Caco-2 (cell line): ENCODE measurements around the gene TSHZ3. TPM values are rescaled to one million over a fixed set of nuclear protein-coding genes. Genes with fewer than 3 reads are reported as not detected.

ENCODE experiments used
- BruUV-seq: library from RNA; stranded (reverse); fragments of 400-500 nt; replicated peaks from 2 replicates; lab custom pipeline; 2021; lab: Mats Ljungman, UMichigan
- CTCF ChIA-PET: fragments of 300-600 bp; sonication (Branson Sonifier 250); formaldehyde crosslinking; loops from one replicate; lab custom pipeline; 2022; ENCODE audit warnings: antibody characterized with exemption; lab: Charles Lee
- POLR2A ChIA-PET: fragments of 300-600 bp; sonication (Branson Sonifier 250); formaldehyde crosslinking; loops from one replicate; lab custom pipeline; 2022; ENCODE audit warnings: antibody characterized with exemption; lab: Charles Lee
- DNase-seq, 2 experiments: peaks; one replicate each; pipeline versions ENCODE4 v3.0.0 to v3.0.0-alpha.2; 2020 to 2022
- H3K27me3 ChIP-seq: replicated peaks from 2 replicates; pipeline ENCODE4 v1.6.0; 2011; ENCODE audit warnings: low read length; ENCODE audit not compliant: control insufficient read depth, insufficient read depth
- H3K36me3 ChIP-seq: 2 replicates; pipeline ENCODE4 v1.5.1; 2011; ENCODE audit warnings: low read length; ENCODE audit not compliant: control insufficient read depth, insufficient read depth
- H3K4me1 ChIP-seq: fragments of 250-450 bp; sonication (Bioruptor Pico); 2 replicates; pipeline ENCODE4 v1.5.1; 2020; ENCODE audit warnings: mild to moderate bottlenecking
- H3K4me3 ChIP-seq: 2 replicates; pipeline ENCODE4 v1.5.1; 2011; ENCODE audit warnings: low read depth, mild to moderate bottlenecking, control low read depth, low read length
- H3K9me3 ChIP-seq: fragments of 250-450 bp; sonication (Bioruptor Pico); 2 replicates; pipeline ENCODE4 v1.5.1; 2020; ENCODE audit warnings: mild to moderate bottlenecking, moderate library complexity
- H3K27ac Mint-ChIP-seq: one replicate; pipeline ENCODE4 v1.8.0; 2022; ENCODE audit warnings: mixed read lengths; ENCODE audit not compliant: unreplicated experiment
- H3K27me3 Mint-ChIP-seq: one replicate; pipeline ENCODE4 v1.8.0; 2022; ENCODE audit warnings: mixed read lengths; ENCODE audit not compliant: insufficient read depth, unreplicated experiment
- H3K36me3 Mint-ChIP-seq: one replicate; pipeline ENCODE4 v1.8.0; 2022; ENCODE audit warnings: mild to moderate bottlenecking, mixed read lengths; ENCODE audit not compliant: insufficient read depth, unreplicated experiment
- H3K4me1 Mint-ChIP-seq: one replicate; pipeline ENCODE4 v1.8.0; 2022; ENCODE audit warnings: low read depth, mixed read lengths; ENCODE audit not compliant: unreplicated experiment
- H3K4me3 Mint-ChIP-seq: one replicate; pipeline ENCODE4 v1.8.0; 2022; ENCODE audit warnings: mild to moderate bottlenecking, moderate library complexity, mixed read lengths; ENCODE audit not compliant: unreplicated experiment
- H3K9me3 Mint-ChIP-seq: one replicate; pipeline ENCODE4 v1.8.0; 2022; ENCODE audit warnings: mixed read lengths; ENCODE audit not compliant: unreplicated experiment
- intact Hi-C: fragments of 100-400 bp; cut with micrococcal nuclease; formaldehyde crosslinking; loops from one replicate; pipeline ENCODE4 v1.10.0; 2022; ENCODE audit not compliant: unreplicated experiment
- total RNA-seq: library from RNA; stranded (reverse); gene quantifications from 2 replicates; pipeline ENCODE4 v1.2.3, GENCODE V29; 2022
- TF ChIP-seq, protein P1 (sequence below), 2 experiments: fragments of 200-600 bp in 1 of 2; IDR thresholded peaks; 1 replicate in 1 of 2; 2 replicates in 1 of 2; pipeline versions ENCODE4 v1.5.1 to v1.8.0; 2011 to 2022; ENCODE audit warnings: antibody characterized with exemption in 1 of 2, control low read depth in 1 of 2, inconsistent platforms in 1 of 2, low read depth in 1 of 2, low read length in 1 of 2, mild to moderate bottlenecking in 1 of 2, moderate library complexity in 1 of 2; ENCODE audit not compliant: insufficient read depth in 1 of 2, severe bottlenecking in 1 of 2, unreplicated experiment in 1 of 2

Gene TSHZ3
- total RNA-seq, 1 experiment from 2014 or later = not detected

DNA sequence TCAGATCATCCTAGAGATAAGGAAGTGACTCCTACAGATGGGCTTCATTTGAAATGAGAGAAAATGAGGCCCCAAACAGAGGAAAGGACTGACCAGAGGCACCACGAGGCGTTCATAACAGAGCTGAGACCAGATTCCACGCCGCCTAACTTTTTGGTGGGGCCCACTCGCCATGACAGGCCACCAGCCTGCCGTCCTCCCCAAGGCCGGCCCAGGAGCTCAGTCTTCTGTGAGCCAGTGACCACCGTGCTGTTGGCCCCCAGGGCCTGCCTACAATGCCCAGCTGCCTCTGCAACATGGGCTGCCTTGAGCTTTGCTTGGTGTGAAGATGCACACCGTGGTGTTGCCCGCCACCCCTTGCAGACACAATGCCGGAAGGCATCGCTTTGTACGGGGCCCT is 40.5 kb downstream of the TSHZ3 start:
- H3K4me3 Mint-ChIP-seq = no peak overlapping the region

DNA sequence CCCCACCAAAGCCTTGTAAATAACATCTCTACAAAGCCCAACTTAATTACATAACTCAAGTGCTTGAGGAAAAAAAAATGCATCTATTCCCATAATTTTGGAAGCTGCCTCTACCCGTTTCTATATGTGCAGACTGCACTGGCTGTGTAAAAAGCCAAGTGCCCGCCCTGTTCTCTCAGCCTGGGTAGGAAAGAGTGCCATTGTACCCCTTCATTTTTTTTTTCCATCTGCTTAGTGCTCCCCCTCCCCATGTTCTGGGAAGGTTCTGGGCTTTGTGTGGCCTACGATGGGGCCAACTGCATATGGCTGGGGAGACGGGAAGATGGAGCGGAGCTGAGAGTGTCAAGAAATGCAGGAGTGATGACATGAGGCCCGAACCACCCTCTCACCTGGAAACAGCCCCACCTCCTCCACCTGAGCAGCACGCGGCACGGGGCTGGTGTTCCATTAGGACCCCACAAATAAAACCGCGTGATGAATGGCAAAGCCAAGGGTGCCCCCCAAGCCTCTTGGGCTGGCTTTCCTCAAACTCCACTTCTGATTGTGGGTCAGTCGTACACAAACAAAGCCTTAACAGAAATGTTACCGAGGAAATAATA is 42.1 kb downstream of the TSHZ3 start:
- Mint-ChIP-seq H3K4me3 (no peak overlapping the region), H3K27me3 (peaks cover 20% of the 10 kb centered on the region), H3K9me3 (no peaks in the 10 kb centered on the region), H3K4me1 (no peaks in the 10 kb centered on the region), H3K36me3 (no peaks in the 10 kb centered on the region), H3K27ac (no peak overlapping the region)
- no TSS peak for BruUV-seq
- Histone ChIP-seq H3K36me3 (no peaks in the 10 kb centered on the region), H3K27me3 (no peaks in the 10 kb centered on the region), H3K4me3 (no peak overlapping the region), H3K9me3 (no peaks in the 10 kb centered on the region), H3K4me1 (no peaks in the 10 kb centered on the region)
- TF ChIP-seq, protein P1, sequence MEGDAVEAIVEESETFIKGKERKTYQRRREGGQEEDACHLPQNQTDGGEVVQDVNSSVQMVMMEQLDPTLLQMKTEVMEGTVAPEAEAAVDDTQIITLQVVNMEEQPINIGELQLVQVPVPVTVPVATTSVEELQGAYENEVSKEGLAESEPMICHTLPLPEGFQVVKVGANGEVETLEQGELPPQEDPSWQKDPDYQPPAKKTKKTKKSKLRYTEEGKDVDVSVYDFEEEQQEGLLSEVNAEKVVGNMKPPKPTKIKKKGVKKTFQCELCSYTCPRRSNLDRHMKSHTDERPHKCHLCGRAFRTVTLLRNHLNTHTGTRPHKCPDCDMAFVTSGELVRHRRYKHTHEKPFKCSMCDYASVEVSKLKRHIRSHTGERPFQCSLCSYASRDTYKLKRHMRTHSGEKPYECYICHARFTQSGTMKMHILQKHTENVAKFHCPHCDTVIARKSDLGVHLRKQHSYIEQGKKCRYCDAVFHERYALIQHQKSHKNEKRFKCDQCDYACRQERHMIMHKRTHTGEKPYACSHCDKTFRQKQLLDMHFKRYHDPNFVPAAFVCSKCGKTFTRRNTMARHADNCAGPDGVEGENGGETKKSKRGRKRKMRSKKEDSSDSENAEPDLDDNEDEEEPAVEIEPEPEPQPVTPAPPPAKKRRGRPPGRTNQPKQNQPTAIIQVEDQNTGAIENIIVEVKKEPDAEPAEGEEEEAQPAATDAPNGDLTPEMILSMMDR (IDR thresholded peaks at IDR 0.05; ENCODE audit: insufficient read depth in 1 of 2, low read depth in 1 of 2, low read length in 1 of 2, severe bottlenecking in 1 of 2, unreplicated experiment in 1 of 2) = no peak
- ChIA-PET POLR2A (no interaction called here), CTCF (no interaction called here)
- intact Hi-C loops = no loop called here
- no peak for DNase-seq

More for the DNA sequence above, 40.5 kb downstream of the TSHZ3 start:
- Histone ChIP-seq H3K4me3 (no peak overlapping the region), H3K4me1 (no peaks in the 10 kb centered on the region), H3K36me3 (no peaks in the 10 kb centered on the region), H3K27me3 (no peaks in the 10 kb centered on the region), H3K9me3 (no peaks in the 10 kb centered on the region)
- ChIA-PET CTCF (no interaction called here), POLR2A (no interaction called here)
- no peak overlapping the region for H3K27ac Mint-ChIP-seq
- no peaks in the 10 kb centered on the region for H3K9me3 Mint-ChIP-seq
- no peaks in the 10 kb centered on the region for H3K4me1 Mint-ChIP-seq
- TF ChIP-seq, protein P1 (IDR thresholded peaks at IDR 0.05; ENCODE audit: insufficient read depth in 1 of 2, low read depth in 1 of 2, low read length in 1 of 2, severe bottlenecking in 1 of 2, unreplicated experiment in 1 of 2) = no peak
- no peaks in the 10 kb centered on the region for H3K36me3 Mint-ChIP-seq
- H3K27me3 Mint-ChIP-seq = peaks cover 20% of the 10 kb centered on the region
- intact Hi-C loops = no loop called here
- BruUV-seq = no TSS peak
- no peak for DNase-seq

DNA sequence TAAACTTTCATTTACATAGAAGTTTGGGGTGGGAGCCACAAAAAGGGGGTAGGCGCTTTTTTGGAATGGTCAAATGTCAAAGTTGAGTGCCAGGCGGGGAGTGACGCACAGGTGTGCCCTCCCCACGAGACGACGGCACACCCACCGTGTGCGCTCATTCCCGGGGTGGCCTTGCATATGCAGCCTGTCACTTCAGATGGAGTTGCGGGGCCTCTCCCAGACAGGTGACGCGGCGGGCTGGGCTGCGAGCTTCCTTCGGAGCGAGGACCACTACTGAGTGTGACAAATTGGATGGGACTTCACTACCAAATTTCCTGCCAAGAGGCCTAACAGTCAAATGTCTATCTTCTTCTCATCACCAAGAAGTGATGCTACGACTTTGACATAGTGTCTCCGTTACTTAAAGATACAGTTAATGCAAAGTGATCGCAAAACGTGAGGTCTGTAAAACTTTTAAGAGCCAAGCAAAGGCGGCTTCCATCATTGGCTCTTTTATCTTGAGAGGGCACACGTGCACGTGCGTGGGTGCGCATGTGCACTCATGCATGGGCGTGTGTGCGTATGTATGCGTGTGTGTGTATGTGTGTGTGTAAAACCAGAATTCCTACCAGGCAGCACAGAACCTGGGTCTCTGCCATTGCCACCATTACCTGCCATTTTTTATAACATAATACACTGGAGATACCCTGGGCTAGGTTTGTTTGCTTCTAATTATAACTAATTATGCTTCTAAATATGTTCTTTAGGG is 43.1 kb downstream of the TSHZ3 start:
- intact Hi-C loops = no loop called here
- H3K36me3 Mint-ChIP-seq = no peaks in the 10 kb centered on the region
- Histone ChIP-seq H3K4me3 (no peak overlapping the region), H3K9me3 (no peaks in the 10 kb centered on the region), H3K36me3 (no peaks in the 10 kb centered on the region), H3K27me3 (no peaks in the 10 kb centered on the region; the same call in 1 of the 2 replicates), H3K4me1 (no peaks in the 10 kb centered on the region)
- no peak for DNase-seq
- no peak overlapping the region for H3K4me3 Mint-ChIP-seq
- H3K4me1 Mint-ChIP-seq = no peaks in the 10 kb centered on the region
- ChIA-PET POLR2A (no interaction called here), CTCF (no interaction called here)
- H3K27me3 Mint-ChIP-seq = peaks cover 19% of the 10 kb centered on the region
- TF ChIP-seq, protein P1 (IDR thresholded peaks at IDR 0.05; ENCODE audit: insufficient read depth in 1 of 2, low read depth in 1 of 2, low read length in 1 of 2, severe bottlenecking in 1 of 2, unreplicated experiment in 1 of 2) = no peak
- H3K27ac Mint-ChIP-seq = no peak overlapping the region
- BruUV-seq = no TSS peak
- H3K9me3 Mint-ChIP-seq = no peaks in the 10 kb centered on the region
